NK-92 (cell line): ENCODE measurements around the gene TCEA3.

ENCODE experiments used
- DNase-seq: peaks from one replicate; lab custom pipeline; 2025; ENCODE audit not compliant: unreplicated experiment; lab: John Stamatoyannopoulos, UW

TCEA3 gene

DNA sequence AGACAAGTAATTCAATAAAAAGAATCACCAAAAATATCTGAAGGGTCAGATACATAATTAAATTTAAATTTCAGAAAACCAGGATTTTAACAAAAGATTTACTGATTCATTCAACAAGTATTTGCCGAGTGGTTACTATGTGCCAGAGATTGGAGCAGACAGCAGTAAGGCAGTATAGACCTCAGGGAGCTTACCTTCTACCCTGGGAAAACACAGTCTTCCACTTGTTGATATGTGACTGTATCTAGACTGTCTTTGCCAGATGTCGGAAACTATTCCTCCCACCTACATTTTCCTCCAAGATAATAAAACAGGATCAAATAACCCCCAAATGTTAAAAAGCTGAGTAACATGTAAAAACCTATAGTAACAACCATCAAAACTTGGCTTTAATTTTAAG, 86.7 kb downstream of the TCEA3 start:
- no peak for DNase-seq

DNA sequence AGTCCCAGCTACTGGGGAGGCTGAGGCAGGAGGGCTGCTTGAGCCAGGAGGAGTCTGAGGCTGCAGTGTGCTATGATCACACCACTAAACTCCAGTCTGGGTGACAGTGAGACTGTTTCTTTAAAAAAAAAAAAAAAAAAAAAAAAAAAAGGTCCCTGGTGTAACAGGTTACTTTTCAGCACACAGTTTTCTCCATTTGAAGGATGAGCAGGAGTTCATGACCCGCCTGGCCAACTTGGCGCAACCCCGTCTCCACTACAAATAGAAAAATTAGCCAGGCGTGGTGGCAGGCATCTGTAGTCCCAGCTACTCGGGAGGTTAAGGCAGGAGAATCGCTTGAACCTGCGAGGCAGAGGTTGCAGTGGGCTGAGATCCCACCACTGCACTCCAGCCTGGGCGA, 92.8 kb downstream of the TCEA3 start:
- no peak for DNase-seq
